CD4-positive, alpha-beta T cell treated with Interleukin-6 for 4 hours (primary cell): ENCODE data around the gene TNKS1BP1.

Source experiments
- DNase-seq: peaks from one replicate; pipeline ENCODE4 v3.0.0-alpha.2; 2020; ENCODE audit warnings: mixed read lengths

TNKS1BP1 gene

GRCh38 chr11:57324154-57324885 is 432 bp downstream of the TNKS1BP1 start:
- no peak for DNase-seq

GRCh38 chr11:57323855-57324153 is 948 bp downstream of the TNKS1BP1 start:
- no peak for DNase-seq

- no peak for DNase-seq
These were observed 1.4 kb downstream of the TNKS1BP1 start for GRCh38 chr11:57323167-57323854.

- DNase-seq, result no peak
These were observed 2.2 kb downstream of the TNKS1BP1 start for GRCh38 chr11:57322256-57323166.

GRCh38 chr11:57321388-57322255 is 3.1 kb downstream of the TNKS1BP1 start:
- DNase-seq, result no peak

- DNase-seq, result no peak
These were observed 3.9 kb downstream of the TNKS1BP1 start for GRCh38 chr11:57320719-57321387.

- DNase-seq, result no peak
These were observed 4.6 kb downstream of the TNKS1BP1 start for GRCh38 chr11:57320067-57320718.

GRCh38 chr11:57318178-57318577 is 6.6 kb downstream of the TNKS1BP1 start:
- no peak for DNase-seq

GRCh38 chr11:57316017-57316416 is 8.7 kb downstream of the TNKS1BP1 start:
- no peak for DNase-seq

- DNase-seq, result no peak
These were observed 9.3 kb downstream of the TNKS1BP1 start for GRCh38 chr11:57315491-57315890.

- no peak for DNase-seq
These were observed 10.4 kb downstream of the TNKS1BP1 start for GRCh38 chr11:57314221-57314973.

- DNase-seq, result no peak
These were observed 11.0 kb downstream of the TNKS1BP1 start for GRCh38 chr11:57313788-57314135.

- DNase-seq, result no peak
These were observed 11.5 kb downstream of the TNKS1BP1 start for GRCh38 chr11:57313071-57313787.

GRCh38 chr11:57312511-57313021 is 12.2 kb downstream of the TNKS1BP1 start:
- no peak for DNase-seq

- DNase-seq, result peak; percentile 76
These were observed 13.4 kb downstream of the TNKS1BP1 start for GRCh38 chr11:57311109-57311936.

GRCh38 chr11:57310630-57311086 is 14.1 kb downstream of the TNKS1BP1 start:
- DNase-seq, result no peak

- DNase-seq, result no peak
These were observed 14.7 kb downstream of the TNKS1BP1 start for GRCh38 chr11:57310091-57310490.
